Measurements from ENCODE around the gene EGFLAM. TPM values are rescaled to one million over a fixed set of nuclear protein-coding genes. Genes with fewer than 3 reads are reported as not detected.
"Not testable (repeated sequence)": the region's sequence is repeated elsewhere in the genome, so short reads cannot be mapped to it uniquely, and the experiment has no call there.

EGFLAM gene
- total and polyA plus RNA-seq, 3 donors from 2014 or later: 12.0 to 38.8 (median 15.2) TPM

- Histone ChIP-seq H3K4me3 (no peak overlapping the region), H3K4me1 (no peaks in the 10 kb centered on the region), H3K36me3 (ENCODE audit: low read depth, missing control alignments) (no peaks in the 10 kb centered on the region), H3K27ac (no peak overlapping the region), H3K27me3 (no peaks in the 10 kb centered on the region), H3K9me3 (no peaks in the 10 kb centered on the region)
- intact Hi-C loops (cut with DNase I; ENCODE audit: low total_unique reads): no loop called here
- WGBS, 2 donors: 94 to 99% methylated on average over 4 of the region's 4 CpGs
- no peak for TF ChIP-seq POLR2A (IDR thresholded peaks at IDR 0.05)
- no peak for TF ChIP-seq CTCF (IDR thresholded peaks at IDR 0.05)
- no peak for DNase-seq
Observed at GRCh38 chr5:38414348-38414747, 156.0 kb downstream of the EGFLAM start.

GRCh38 chr5:38415772-38416171 is 157.4 kb downstream of the EGFLAM start:
- WGBS, 2 donors: 85 to 86% methylated on average over 5 of the region's 5 CpGs

GRCh38 chr5:38417658-38418017 is 159.3 kb downstream of the EGFLAM start:
- H3K36me3 ChIP-seq (ENCODE audit: low read depth, missing control alignments): no peaks in the 10 kb centered on the region
- H3K4me3 ChIP-seq: no peak overlapping the region
- no peak overlapping the region for H3K27ac ChIP-seq
- no peaks in the 10 kb centered on the region for H3K27me3 ChIP-seq
- intact Hi-C loops (cut with DNase I; ENCODE audit: low total_unique reads): no loop called here
- TF ChIP-seq CTCF (IDR thresholded peaks at IDR 0.05) (no peak), POLR2A (IDR thresholded peaks at IDR 0.05) (no peak)
- H3K4me1 ChIP-seq: no peaks in the 10 kb centered on the region
- no peaks in the 10 kb centered on the region for H3K9me3 ChIP-seq
- no peak for DNase-seq
- WGBS, 2 donors: 49 to 53% methylated on average over 5 of the region's 5 CpGs

More at GRCh38 chr5:38415772-38416171, 157.4 kb downstream of the EGFLAM start:
- H3K4me3 ChIP-seq; intact Hi-C loops (cut with DNase I; ENCODE audit: low total_unique reads); H3K27me3 ChIP-seq; H3K4me1 ChIP-seq; H3K9me3 ChIP-seq; H3K36me3 ChIP-seq (ENCODE audit: low read depth, missing control alignments); DNase-seq; H3K27ac ChIP-seq: not testable (repeated sequence)

- H3K4me3 ChIP-seq: no peak overlapping the region
- H3K36me3 ChIP-seq (ENCODE audit: low read depth, missing control alignments): no peaks in the 10 kb centered on the region
- intact Hi-C loops (cut with DNase I; ENCODE audit: low total_unique reads): no loop called here
- WGBS, 2 donors: 98 to 99% methylated on average over 2 of the region's 2 CpGs
- DNase-seq: no peak
- H3K9me3 ChIP-seq: no peaks in the 10 kb centered on the region
- H3K4me1 ChIP-seq: no peaks in the 10 kb centered on the region
- no peak overlapping the region for H3K27ac ChIP-seq
- no peaks in the 10 kb centered on the region for H3K27me3 ChIP-seq
- no peak for TF ChIP-seq CTCF (IDR thresholded peaks at IDR 0.05)
- TF ChIP-seq POLR2A (IDR thresholded peaks at IDR 0.05): no peak
Observed at GRCh38 chr5:38420246-38420645, 161.9 kb downstream of the EGFLAM start.

GRCh38 chr5:38420691-38421390 is 162.5 kb downstream of the EGFLAM start:
- Histone ChIP-seq H3K27me3 (no peaks in the 10 kb centered on the region), H3K27ac (no peak overlapping the region), H3K36me3 (ENCODE audit: low read depth, missing control alignments) (no peaks in the 10 kb centered on the region), H3K4me1 (no peaks in the 10 kb centered on the region), H3K4me3 (no peak overlapping the region), H3K9me3 (no peaks in the 10 kb centered on the region)
- peak; percentile 79 for DNase-seq
- TF ChIP-seq CTCF (IDR thresholded peaks at IDR 0.05): peak; percentile 40 to 75 (median 65)
- no peak for TF ChIP-seq POLR2A (IDR thresholded peaks at IDR 0.05)
- 69 to 71% methylated on average over 6 of the region's 6 CpGs for WGBS, 2 donors
- intact Hi-C loops (cut with DNase I; ENCODE audit: low total_unique reads): no loop called here

Data from testis (tissue), 3 donors.